Stimulated activated naive CD4-positive, alpha-beta T cell treated with Interleukin-2 at 50 U/mL for 16 hours (primary cell): ENCODE results near the gene TAF9.
"Not testable (repeated sequence)": the region's sequence is repeated elsewhere in the genome, so short reads cannot be mapped to it uniquely, and the experiment has no call there.

Experiments
- DNase-seq: peaks from one replicate; lab custom pipeline; 2025; lab: John Stamatoyannopoulos, UW

Gene TAF9

GRCh38 chr5:69335341-69335935, 33.9 kb downstream of the TAF9 start:
- DNase-seq, result no peak

- DNase-seq, result peak; percentile 68
Observed at GRCh38 chr5:69334793-69335268, 34.5 kb downstream of the TAF9 start.

GRCh38 chr5:69333668-69334315, 35.5 kb downstream of the TAF9 start:
- DNase-seq, result not testable (repeated sequence)

GRCh38 chr5:69331528-69332445, 37.5 kb downstream of the TAF9 start:
- DNase-seq, result no peak

GRCh38 chr5:69329905-69330489, 39.3 kb downstream of the TAF9 start:
- DNase-seq, result no peak

GRCh38 chr5:69326365-69326764, 43.0 kb downstream of the TAF9 start:
- no peak for DNase-seq

- DNase-seq, result no peak
Observed at GRCh38 chr5:69317391-69317790, 51.9 kb downstream of the TAF9 start.

GRCh38 chr5:69315972-69316371, 53.3 kb downstream of the TAF9 start:
- no peak for DNase-seq
